GM19240 (cell line): ENCODE data around the gene TTC7B.

Experiments used
- DNase-seq: peaks from one replicate; pipeline ENCODE4 v3.0.0; 2011; ENCODE audit warnings: low spot score; ENCODE audit not compliant: insufficient read length

Gene TTC7B

DNA sequence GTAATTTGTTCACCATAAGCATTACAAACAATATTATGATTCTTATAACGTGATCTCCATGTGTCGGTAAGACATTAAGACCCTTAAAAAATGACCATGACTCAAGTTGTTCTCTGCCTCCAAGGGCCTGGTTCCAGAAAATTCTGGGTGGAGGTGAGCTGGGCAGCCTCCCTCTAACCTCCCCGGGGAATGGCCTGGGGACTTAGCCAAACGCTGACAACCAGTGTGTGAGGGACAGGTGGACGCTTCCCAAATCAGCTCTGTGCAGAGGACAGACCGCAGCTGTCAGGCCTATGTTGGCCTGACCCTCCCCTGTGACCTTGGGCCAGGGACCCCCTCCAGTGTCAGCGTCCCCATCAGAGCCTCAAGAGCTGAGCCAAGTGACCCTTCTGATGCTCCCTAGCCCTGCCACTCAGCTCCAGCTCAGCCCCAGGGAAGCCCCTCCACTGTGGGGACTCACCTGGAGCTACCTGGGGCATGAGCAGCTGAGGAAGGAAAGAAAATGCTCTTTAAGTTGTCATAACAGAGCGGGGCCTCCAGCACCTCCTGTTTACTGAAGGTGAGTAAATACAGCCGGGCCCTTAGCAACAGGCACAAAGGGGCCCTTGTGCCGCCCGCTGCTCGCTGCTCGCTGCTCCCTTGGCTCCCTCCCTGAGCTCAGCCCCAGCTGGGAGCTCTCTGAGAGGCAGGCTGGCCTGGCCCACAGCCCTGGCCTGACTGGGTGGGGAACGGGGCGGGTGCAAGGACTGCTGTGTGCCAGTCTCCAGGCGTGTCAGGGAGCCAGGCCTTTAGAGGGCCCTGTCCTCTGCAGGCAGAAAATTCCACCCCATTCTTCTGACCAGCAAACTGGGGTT is 302.8 kb downstream of the TTC7B start:
- DNase-seq, result no peak

DNA sequence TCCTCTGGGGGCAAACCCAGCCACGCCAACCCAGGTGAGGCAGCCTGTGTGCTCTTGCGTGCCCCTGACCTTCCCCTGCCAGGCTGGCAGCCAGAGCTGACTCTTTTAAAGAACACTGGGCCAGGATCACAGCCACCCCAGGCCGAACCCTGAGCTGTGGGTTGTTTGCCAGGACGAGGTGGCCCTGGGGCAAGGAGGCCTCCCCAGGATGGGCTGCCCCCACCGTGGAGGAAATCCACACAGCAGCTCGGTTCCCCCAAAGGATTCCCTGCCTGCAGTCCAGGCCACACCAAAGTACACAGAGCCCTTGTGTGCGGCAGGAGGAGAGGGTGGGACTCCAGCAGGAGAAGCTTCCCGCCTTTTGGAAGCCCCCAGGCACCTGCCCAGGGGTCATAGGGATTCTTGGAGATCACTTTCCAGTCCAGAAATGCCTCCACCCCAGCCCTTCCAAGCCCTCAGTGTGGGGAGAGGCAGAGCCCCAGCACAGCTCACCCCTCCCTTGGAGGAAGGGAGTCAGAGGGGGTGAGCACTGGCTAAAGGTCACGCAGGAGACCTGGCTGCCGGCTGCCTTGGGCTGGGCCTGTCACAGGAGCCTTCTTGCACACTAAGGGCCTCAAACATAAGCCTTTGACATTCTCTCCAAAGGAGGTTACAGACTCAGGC is 303.8 kb downstream of the TTC7B start:
- DNase-seq, result no peak

DNA sequence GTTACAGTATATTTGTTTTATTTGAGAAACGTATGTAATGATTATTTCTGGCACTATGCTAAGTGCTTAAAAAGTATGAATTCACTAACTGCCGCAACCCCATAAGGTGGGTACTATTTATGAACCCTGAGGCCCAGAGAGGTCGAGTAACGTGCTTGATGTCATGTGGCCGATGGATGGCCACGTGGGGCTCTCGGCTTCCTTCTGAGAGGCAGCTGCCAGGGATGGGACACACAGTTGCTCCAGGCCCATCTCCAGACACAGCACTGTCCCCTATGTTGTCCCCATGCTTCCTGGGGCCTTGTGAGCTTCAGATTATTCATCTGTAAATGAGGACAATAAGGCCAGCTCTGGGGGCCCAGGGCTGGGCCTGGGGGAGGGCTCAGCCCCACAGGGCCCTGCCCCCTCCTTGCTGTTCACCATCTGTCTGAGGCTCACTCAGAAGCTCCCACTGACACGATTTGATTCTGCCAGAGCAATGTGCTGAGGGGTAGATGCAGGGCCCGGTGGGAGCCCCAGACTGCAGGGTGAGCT is 304.4 kb downstream of the TTC7B start:
- no peak for DNase-seq

DNA sequence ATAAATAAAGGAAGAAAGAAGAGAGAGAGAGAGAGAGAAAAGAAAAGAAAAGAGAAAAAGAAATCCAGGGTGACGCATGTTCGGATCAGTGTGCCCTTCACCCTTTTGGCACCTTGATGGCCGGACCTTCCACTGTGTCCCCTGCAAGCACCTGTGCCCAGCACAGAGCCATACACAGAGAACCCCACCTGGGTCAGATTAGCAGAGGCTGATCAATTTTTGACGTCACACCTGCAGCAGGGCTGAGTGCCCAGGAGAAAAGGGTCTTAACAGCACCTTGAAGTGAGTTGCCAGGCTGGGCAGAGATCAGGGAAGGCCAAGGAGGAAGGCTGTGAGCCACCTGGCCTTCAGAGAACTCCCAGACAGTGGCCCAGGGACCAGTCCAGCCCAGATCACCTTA is 305.0 kb downstream of the TTC7B start:
- DNase-seq, result no peak

DNA sequence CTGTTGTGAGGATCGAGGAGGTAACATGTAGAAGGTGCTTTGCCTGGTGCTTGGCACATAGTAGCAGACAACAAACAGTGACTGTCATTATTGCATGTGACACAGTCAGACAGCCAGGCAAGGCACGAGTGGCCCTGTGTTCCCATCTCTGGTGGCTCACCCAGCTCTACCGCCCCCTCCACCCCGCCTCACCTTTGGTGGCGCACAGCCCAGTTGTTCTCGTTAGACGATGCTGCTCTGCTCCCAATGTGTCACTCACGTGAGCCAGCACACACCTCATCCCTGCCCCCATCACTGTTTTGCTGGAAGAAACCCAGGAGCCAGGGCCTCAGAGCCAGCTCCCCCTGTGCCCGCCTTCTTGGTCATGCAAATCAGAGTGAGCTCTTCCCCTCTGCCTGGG is 306.1 kb downstream of the TTC7B start:
- DNase-seq, result no peak

DNA sequence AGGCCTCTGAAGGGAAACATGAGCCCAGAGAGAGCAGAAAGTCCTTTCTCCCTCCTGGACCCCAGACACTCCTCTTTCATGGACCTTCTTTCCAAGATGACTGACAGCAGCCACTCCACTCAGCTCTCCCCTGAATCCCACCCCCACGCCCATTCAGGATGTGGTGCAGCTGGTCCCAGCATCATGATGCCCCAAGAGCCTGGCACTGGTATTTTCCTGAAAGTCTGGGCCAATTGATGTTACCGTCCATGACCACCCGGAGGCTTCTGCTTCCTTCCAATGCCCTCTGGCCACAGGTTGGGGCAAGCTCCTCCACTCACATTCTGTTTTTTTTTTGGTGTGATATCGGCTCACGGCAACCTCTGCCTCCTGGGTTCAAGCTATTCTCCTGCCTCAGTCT is 306.8 kb downstream of the TTC7B start:
- DNase-seq, result no peak

DNA sequence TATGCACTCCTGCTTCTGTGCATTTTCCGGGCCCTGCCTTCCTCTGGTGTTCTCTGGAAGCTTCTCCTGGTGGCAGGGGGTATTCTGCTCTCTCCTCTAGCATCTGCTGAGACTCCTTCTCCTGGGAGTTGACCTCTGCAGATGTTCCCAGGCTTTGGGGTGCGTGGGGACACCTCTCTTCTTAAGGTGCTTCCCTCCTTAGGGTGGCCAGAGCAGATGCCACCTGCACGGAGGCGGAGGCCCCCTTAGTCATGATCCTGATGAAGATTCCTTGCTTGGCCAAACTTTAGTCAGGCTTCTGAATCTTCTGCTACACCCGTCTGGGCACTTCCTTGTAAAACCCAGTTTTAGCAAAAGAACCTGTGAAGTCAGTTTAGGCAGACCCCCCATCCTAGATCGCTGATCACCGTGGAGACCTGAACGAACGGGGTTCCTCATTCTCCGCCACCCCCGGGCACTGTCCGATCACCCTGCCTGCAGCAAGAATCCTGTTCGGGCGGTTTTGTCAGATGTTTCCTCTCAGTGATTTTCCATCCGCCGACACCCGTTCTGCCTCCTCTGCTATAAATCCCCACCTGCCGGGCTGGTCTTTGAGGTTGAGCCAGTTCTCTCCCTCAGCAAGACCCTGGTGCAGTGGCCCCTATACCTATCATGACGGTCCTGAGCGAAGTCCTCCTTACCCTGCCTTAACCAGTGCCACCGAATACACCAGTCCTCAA is 307.5 kb downstream of the TTC7B start:
- no peak for DNase-seq

DNA sequence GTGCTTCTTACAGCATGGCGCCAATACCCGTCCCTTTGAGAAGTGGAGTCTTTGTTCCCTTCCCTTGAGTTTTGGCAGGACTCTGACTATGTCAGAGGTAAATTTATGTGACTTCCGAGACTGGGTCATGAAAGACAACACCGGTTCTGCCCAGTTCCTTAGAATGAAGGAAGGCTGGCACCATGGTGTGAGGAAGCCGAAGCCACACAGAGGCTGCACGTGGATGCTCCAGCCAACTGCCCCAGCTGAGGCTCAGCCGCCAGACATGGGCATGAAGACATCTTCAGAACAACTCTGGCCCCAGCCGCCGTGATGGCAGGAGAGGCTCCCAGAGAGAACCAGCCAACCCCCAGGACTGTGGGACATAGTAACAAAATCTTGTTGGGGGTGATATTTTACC is 308.2 kb downstream of the TTC7B start:
- DNase-seq, result no peak

DNA sequence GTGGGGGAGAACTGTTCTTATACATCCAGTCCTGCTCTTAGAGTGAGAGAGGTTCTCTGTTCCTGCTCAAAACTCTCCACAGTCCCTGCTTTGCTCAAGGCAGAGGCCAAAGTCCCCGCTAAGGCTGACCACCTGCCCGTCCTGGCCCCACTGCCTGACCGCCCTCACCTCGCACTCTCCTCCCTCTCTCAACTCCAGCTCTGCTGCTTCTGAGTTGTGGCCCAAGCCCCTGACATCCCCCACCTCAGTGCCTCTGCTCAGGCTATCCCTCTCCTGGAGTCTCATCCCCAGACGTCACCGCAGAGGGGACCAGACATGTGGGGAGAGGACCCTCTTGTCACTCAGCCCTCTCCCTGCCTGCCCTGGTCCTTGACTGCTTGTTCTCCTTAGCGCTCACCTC is 308.8 kb downstream of the TTC7B start:
- no peak for DNase-seq

DNA sequence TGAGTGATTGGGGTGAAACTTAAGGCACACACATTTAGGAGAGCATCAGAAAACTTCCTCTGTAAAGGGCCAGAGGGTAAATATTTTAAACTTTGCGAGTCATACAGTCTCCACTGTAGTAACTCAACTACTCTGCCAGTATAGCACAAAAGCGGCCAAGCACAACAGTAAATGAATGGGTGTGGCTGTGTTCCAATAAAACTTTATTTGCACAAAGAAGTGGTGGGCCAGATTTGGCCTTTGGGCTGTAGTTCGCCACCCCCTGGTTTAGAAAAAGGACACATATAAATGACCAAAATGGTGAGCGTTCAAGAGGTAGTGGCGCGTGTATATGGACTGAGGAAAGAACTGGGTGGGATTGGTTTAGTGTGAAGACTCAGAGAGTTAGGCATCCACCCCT is 309.5 kb downstream of the TTC7B start:
- DNase-seq, result no peak

DNA sequence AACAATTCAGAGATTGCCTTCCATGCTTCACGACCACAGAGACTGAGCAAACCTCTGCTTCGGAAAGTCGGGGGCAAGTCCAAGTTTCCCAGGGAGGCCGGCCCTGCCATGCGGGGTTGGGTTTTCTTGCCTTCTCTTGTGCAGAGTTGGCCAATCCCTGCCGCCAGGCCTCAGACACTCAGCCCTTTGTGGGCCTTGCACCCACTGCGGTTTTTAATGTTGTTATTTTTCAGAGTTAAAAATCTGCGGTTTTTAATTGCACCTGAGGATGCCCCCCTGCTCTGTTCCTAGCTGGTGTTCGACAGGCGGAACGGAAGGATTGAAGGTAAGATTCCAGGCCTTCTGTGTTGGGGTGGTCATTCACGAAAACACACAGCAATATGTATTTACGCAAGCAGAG is 310.7 kb downstream of the TTC7B start:
- DNase-seq, result no peak

DNA sequence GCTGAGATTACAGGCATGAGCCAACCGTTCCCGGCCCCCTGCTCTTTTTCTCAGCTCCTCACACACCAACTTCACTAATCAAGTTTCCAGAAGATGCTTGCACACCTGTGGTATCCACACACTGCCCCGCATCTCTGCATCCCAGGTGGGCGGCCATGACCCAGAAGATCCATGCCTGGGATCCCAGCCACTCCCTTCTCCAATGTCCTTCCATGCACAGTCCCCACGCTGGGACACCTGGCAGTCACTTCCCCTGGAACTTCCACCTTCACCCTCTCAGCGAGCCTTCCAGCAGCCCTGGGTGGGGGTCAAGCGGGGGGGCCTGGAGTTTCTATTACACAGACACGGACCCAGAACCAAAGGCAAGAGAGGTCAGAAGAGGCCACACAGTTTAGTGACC is 311.6 kb downstream of the TTC7B start:
- DNase-seq, result no peak

DNA sequence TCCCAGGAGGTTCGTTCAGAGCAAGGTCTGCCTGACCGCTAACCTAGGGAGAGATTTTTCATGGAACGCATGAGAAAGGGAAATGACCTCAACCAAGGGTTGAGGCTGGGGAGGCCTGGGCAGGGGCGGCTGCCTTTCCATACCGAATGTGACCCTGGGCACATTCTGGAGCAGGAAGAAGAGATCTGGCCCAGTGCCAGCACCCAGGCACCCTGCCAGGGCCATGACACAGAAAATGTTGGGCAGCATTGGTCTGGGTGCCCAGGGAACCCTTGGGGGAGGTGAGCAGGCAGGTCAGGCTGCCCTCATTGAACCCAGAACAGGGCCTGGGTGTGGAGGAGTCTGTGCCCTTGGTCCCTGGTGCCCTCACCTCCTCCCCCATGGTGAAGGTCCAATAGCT is 312.6 kb downstream of the TTC7B start:
- no peak for DNase-seq

DNA sequence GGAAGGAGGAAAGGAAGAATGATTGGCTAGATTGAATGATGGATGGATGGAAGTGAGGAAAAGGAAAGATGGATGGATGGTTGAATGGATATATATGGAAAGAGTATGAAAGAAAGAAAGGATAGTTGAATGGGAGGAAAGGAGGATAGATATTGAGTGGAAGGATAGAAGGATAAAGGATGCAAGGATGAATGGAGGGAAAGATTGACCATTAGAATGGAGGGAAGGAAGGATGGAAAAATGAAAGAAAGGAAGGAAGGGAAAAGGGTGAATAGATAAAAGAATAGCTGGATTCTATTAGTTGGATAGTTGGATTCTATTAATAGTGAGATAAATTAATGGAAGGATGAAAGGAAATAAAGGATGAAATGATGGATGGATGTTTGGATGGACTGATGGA is 313.5 kb downstream of the TTC7B start:
- DNase-seq, result no peak

DNA sequence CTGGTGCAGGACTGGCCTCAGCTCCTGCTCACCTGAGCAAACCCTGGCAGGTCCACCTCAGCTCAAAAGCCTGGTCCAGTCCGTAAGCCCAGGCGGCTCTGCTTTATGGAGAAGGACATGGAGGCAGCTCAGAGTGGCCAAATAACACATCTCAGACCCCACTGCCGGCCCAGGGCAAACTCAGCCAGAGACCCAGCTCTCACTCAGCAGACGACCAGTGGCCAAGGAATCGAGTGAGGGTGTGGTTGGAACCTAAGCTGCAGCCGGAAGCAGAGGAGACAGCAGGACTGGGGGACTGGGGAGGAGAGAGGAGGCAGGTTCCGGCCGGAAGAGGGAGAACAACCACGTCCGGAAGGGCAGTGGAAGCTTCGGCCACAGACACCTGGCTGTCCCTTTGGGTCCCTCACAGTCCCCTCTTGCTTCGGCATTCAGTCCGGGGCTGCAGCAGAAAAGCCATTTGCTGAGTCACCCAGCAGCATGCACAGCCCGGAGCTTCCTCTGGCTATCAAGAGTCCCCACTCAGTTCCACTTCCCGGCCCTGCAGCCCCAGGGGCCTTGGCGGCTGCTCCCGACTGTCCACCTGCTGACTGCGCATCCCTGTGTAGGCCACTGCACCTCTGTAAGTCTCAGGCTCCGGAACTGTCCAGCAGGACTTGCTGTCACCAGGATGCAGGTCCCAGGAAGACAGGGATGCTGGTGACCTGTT is 315.4 kb downstream of the TTC7B start:
- DNase-seq, result no peak

DNA sequence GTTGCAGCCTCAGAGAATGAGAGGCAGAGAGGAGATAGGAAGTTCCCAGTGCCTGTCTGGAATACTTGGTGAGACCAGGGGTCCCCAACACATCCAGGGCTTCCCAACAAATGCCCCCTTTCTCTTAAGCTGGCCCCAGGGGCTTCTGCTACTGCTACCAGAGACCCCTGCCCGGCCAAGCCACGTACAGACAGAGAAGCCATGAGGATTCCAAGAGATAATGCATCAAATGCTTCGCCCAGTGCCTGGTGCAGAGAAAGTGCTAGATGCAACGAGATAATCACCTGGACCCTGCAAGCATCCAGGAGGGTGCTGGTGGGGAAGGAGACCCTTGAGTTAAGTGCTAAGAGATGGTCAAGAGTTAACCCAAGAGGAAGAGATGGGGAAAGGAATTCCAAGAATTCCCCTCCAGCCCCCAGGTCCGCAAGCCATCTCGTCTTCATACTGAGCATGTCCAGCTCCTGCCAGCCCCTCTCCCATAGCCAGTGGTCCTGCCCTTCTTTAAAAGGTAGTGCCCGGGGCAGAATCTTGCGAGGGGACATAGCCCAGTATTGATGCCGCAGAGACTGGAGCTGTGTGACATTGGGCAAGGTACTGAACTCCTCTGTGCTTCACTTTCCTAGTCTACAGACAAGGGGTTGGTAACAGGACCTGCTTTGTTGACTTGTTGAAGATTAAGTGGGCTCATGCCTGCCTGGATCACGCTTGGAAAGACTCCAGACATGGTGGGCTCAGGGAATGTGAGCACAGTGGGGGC is 316.1 kb downstream of the TTC7B start:
- DNase-seq, result no peak

DNA sequence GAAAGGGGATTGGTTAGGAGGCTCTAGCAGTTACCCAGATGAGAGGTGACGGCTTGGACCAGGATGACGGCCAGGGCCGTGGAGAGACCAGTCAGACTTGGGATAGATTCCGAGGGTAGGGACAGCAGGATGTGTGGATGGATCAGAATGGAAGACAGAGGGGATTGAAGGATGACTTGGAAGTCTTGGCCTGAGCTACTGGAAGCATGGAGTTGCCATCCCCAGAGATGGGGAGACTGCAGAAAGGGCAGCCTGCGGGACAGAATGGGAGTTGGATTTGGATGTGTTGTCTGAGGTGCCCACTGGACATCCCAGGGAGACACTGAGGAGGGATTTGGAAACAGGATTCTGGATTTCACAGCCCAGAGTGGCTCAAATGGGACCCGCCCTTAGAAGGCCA is 317.1 kb downstream of the TTC7B start:
- no peak for DNase-seq

DNA sequence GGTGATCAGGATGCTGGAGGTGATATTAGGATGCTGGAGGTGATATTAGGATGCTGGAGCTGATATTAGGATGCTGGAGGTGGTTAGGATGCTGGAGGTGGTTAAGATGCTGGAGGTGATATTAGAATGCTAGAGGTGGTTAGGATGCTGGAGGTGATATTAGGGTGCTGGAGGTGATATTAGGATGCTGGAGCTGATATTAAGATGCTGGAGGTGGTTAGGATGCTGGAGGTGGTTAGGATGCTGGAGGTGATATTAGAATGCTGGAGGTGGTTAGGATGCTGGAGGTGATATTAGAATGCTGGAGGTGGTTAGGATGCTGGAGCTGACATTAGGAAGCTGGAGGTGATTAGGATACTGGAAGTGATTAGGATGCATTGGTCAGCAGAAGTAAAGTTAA is 318.0 kb downstream of the TTC7B start:
- no peak for DNase-seq

DNA sequence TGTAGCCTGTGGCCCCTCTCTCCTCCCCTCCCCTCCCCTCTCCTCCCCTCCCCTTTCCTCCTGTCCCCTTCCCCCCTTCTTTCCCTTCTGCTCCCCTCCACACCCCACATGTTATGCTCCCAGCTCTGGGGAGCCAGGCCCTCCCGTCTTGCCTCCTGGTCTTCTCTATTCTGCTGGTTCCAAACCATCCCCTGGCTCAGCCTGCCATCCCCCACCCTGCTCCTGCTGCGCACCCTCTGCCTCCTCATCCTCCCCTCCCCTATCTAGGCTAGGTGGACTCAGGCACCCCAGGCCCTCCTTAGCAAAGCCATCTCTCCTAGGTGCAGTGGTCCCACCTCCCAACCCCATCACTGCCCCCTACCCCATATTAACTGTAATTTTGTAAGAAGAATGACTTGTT is 319.9 kb downstream of the TTC7B start:
- no peak for DNase-seq

DNA sequence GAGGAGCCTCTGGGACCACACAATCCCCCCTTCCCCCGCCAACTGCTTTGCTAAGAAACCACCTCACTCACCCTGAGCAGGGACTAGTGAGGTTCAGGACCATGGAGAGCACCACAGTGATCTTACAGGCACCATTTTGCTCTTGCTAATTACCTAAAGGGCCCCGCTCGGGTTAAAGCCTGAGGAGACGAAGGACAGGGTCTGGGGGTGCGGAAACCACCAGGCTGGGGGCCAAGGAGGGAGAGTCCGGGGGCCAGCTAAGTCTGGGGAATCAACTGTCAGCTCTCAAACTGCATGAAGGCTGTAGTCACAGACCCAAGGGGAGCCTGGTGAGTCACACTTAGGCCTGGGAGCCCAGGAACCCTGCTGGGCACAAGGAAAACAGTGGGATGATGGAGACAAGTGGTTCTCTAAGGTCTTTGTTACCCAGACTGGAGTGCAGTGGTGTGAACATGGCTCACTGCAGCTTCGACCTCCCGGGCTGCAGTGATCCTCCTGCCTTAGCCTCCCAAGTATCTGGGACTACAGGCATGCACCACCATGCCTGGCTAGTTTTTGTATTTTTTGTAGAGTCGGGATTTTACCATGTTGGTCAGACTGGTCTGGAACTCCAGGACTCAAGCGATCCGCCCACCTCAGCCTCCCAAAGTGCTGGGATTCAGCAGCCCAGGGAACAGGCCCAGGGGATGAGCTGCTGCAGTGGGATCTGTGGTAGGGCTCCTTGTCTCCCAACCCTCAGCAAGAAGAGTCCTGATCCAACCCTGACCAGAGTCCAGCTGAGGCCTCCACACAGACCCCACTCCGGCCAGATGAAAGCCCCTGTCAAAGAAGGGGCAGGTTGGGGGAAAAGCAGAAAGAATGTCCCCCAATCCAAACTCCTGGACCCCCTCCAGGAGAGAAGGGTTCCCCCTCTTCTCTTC is 320.6 kb downstream of the TTC7B start:
- peak; percentile 63 for DNase-seq
